ENCODE results near the gene PHF19.

PHF19 gene

GRCh38 chr9:120913647-120914264 lies 36.8 kb upstream of the PHF19 start:
- no peak for DNase-seq (ENCODE audit: extremely low spot score)
- ChIA-PET POLR2A (no interaction called here), CTCF (no interaction called here)
- TF ChIP-seq ZNF384 (IDR thresholded peaks at IDR 0.05): no peak
- TF ChIP-seq FOXA1 (IDR thresholded peaks at IDR 0.05): no peak
- no peak for TF ChIP-seq FOXK2 (IDR thresholded peaks at IDR 0.05)
- no peak for TF ChIP-seq LEF1 (IDR thresholded peaks at IDR 0.05; ENCODE audit: borderline replicate concordance)
- TF ChIP-seq ELF4 (IDR thresholded peaks at IDR 0.05): no peak
- TF ChIP-seq ARNT (IDR thresholded peaks at IDR 0.05): no peak
- no peak for TF ChIP-seq TARDBP (IDR thresholded peaks at IDR 0.05)
- TF ChIP-seq HDGF (IDR thresholded peaks at IDR 0.05; ENCODE audit: borderline replicate concordance): no peak
- TF ChIP-seq NFRKB (IDR thresholded peaks at IDR 0.05): no peak
- no peak for TF ChIP-seq BHLHE40 (IDR thresholded peaks at IDR 0.05; ENCODE audit: borderline replicate concordance)
- TF ChIP-seq SUZ12 (IDR thresholded peaks at IDR 0.05): no peak
- TF ChIP-seq L3MBTL2 (conservative IDR thresholded peaks at IDR 0.05): no peak

GRCh38 chr9:120912958-120913646 lies 36.1 kb upstream of the PHF19 start:
- DNase-seq (ENCODE audit: extremely low spot score): no peak
- ChIA-PET POLR2A (no interaction called here), CTCF (no interaction called here)
- TF ChIP-seq CTBP1 (IDR thresholded peaks at IDR 0.05; ENCODE audit: borderline replicate concordance) (no peak), SP1 (IDR thresholded peaks at IDR 0.05) (no peak), NFRKB (IDR thresholded peaks at IDR 0.05) (no peak), TARDBP (IDR thresholded peaks at IDR 0.05) (no peak)
- TF ChIP-seq, protein P1, sequence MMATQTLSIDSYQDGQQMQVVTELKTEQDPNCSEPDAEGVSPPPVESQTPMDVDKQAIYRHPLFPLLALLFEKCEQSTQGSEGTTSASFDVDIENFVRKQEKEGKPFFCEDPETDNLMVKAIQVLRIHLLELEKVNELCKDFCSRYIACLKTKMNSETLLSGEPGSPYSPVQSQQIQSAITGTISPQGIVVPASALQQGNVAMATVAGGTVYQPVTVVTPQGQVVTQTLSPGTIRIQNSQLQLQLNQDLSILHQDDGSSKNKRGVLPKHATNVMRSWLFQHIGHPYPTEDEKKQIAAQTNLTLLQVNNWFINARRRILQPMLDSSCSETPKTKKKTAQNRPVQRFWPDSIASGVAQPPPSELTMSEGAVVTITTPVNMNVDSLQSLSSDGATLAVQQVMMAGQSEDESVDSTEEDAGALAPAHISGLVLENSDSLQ (IDR thresholded peaks at IDR 0.05): no peak

DNA sequence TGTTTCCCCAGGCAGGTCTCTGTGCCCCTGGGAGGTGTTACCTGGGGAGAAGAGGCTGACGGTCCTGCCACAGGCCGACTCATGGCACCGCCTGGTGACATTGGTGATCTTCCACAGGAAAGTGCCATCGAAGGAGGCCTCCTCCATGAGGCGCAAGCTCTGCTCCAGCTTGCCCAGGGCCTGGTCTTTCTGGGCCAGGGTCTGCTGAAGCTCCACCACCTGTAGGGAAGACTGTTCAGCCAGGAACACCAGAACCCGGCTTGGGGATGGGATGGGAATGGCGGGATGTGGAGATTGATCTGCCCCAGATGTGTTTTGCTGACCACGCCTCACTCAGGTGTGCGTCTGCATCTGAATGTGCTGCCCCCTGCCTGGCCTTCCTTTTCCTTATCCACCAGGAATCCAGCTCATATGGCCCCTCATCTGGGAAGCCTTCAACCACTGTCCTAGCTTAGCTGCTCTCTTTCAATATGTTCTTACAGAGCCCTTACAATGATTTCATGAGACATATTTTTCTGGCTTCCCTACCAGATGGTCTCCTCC lies 34.4 kb upstream of the PHF19 start:
- POLR2A ChIA-PET: interaction anchor here (0.6 kb wide), 1 partner anchor 18 kb away, joined by 3 read pairs; no protein-coding TSS in a partner anchor
- CTCF ChIA-PET: no interaction called here
- no peak for DNase-seq (ENCODE audit: extremely low spot score)
- TF ChIP-seq SUZ12 (IDR thresholded peaks at IDR 0.05) (no peak), FOXM1 (IDR thresholded peaks at IDR 0.05; ENCODE audit: borderline replicate concordance) (no peak), LEF1 (IDR thresholded peaks at IDR 0.05; ENCODE audit: borderline replicate concordance) (no peak), HDGF (IDR thresholded peaks at IDR 0.05; ENCODE audit: borderline replicate concordance) (no peak), ARNT (IDR thresholded peaks at IDR 0.05) (no peak), CTBP1 (IDR thresholded peaks at IDR 0.05; ENCODE audit: borderline replicate concordance) (no peak), BHLHE40 (IDR thresholded peaks at IDR 0.05; ENCODE audit: borderline replicate concordance) (no peak), TARDBP (IDR thresholded peaks at IDR 0.05) (no peak), NFRKB (IDR thresholded peaks at IDR 0.05) (no peak)
- TF ChIP-seq, protein P1 (IDR thresholded peaks at IDR 0.05): no peak

DNA sequence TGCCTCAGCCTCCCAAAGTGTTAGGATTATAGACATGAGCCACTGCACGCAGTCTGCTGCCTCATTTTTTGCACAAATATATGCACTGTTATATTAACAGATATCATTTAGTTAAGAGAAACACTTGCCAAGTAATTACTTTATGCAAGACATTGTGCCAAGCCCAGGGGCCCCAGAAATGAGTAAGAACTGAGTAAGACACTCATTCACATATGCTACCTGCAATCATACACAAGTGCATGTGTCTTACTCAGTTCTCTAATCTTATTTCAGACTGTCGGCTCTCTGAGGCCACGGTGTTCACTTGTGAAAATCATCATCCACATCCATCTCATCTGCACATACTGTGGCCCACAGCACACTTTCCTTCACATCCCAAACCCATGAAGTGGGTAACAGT lies 33.7 kb upstream of the PHF19 start:
- TF ChIP-seq CTBP1 (IDR thresholded peaks at IDR 0.05; ENCODE audit: borderline replicate concordance): no peak
- no peak for TF ChIP-seq BHLHE40 (IDR thresholded peaks at IDR 0.05; ENCODE audit: borderline replicate concordance)
- TF ChIP-seq SP1 (IDR thresholded peaks at IDR 0.05): no peak
- no peak for TF ChIP-seq FOXM1 (IDR thresholded peaks at IDR 0.05; ENCODE audit: borderline replicate concordance)
- no peak for TF ChIP-seq ARNT (IDR thresholded peaks at IDR 0.05)
- TF ChIP-seq FOXA1 (IDR thresholded peaks at IDR 0.05): no peak
- no peak for TF ChIP-seq SUZ12 (IDR thresholded peaks at IDR 0.05)
- no peak for TF ChIP-seq LEF1 (IDR thresholded peaks at IDR 0.05; ENCODE audit: borderline replicate concordance)
- no peak for TF ChIP-seq ELF4 (IDR thresholded peaks at IDR 0.05)
- TF ChIP-seq L3MBTL2 (conservative IDR thresholded peaks at IDR 0.05): no peak
- TF ChIP-seq ZNF384 (IDR thresholded peaks at IDR 0.05): no peak
- no peak for TF ChIP-seq NFRKB (IDR thresholded peaks at IDR 0.05)
- DNase-seq (ENCODE audit: extremely low spot score): no peak
- ChIA-PET POLR2A (no interaction called here), CTCF (no interaction called here)

DNA sequence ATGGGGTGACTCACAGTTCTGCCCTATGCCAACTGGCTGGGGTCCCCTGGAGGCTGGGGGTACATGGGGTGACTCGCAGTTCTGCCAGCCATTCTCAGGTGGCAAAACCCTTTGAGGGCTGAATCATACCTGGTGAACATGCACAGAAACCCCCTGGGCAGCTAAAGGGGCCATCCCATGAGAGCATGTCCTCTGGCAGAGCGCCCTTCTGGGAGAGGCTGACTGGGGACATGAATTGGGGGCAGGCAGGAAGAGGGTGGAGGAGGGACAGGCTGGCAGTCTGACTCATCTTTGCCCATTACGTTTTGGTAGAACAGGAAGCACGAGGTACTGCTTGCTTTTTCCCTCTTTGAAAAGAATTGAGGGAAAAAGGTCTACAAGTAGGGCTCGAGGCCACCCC lies 32.9 kb upstream of the PHF19 start:
- TF ChIP-seq FOXM1 (IDR thresholded peaks at IDR 0.05; ENCODE audit: borderline replicate concordance) (no peak), CTBP1 (IDR thresholded peaks at IDR 0.05; ENCODE audit: borderline replicate concordance) (no peak), ELF4 (IDR thresholded peaks at IDR 0.05) (no peak), NFRKB (IDR thresholded peaks at IDR 0.05) (no peak), ARNT (IDR thresholded peaks at IDR 0.05) (no peak), FOXK2 (IDR thresholded peaks at IDR 0.05) (no peak), ZNF384 (IDR thresholded peaks at IDR 0.05) (no peak), TARDBP (IDR thresholded peaks at IDR 0.05) (no peak), FOXA1 (IDR thresholded peaks at IDR 0.05) (no peak), SUZ12 (IDR thresholded peaks at IDR 0.05) (no peak), HDGF (IDR thresholded peaks at IDR 0.05; ENCODE audit: borderline replicate concordance) (no peak)
- ChIA-PET CTCF (no interaction called here), POLR2A (no interaction called here)
- no peak for DNase-seq (ENCODE audit: extremely low spot score)

DNA sequence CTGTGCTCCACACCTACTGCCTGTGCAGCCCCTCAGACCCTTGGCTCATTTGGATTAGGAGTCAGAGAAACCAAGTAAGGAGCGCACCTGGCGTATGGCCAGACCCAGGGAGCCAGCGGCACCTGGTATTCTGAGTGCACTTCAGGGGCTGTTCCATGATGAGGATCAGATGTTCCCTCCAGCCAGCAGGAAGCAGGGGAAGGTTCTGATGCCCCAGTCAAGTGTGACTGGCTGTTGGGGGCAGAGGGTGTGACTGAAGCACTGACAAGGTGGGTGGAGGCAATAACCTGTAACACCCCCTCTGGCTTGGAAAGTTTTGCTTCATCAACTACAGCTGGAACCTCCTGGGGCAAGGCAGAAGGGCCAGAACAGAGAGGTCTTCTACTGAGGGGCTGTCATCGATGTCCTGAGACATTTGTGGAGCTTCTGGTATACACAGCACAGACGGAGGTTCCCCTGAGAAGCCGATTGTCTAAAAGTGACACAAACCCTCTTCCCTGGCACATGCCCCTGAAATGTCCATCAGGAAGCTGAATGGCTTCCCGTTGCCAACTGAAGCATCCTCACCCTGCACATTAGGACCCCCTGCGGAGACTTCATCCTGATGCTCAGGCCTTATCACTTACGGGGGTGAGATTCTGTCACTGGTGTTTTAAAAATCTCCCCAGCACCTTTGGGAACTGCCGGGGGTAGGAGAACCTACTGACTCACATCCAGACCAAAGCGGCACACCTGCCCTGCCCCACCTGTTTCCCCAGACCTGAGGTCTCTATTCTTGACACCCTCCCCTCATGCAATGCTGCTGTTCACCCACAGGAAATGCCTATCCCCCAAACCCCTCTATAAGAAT lies 28.6 kb upstream of the PHF19 start:
- ChIA-PET CTCF (no interaction called here), POLR2A (no interaction called here)
- TF ChIP-seq BHLHE40 (IDR thresholded peaks at IDR 0.05; ENCODE audit: borderline replicate concordance) (no peak), ZNF384 (IDR thresholded peaks at IDR 0.05) (no peak), NFRKB (IDR thresholded peaks at IDR 0.05) (no peak), CTBP1 (IDR thresholded peaks at IDR 0.05; ENCODE audit: borderline replicate concordance) (no peak), SP1 (IDR thresholded peaks at IDR 0.05) (no peak), ELF4 (IDR thresholded peaks at IDR 0.05) (no peak), LEF1 (IDR thresholded peaks at IDR 0.05; ENCODE audit: borderline replicate concordance) (no peak), TARDBP (IDR thresholded peaks at IDR 0.05) (no peak), FOXK2 (IDR thresholded peaks at IDR 0.05) (no peak), ARNT (IDR thresholded peaks at IDR 0.05) (no peak)
- no peak for DNase-seq (ENCODE audit: extremely low spot score)

Measured in HEK293T (cell line).